NCI-H2171 treated with DMSO at 0.1 percent for 48 hours (cell line): ENCODE data around the gene ELAC2.
A peak's percentile ranks its signal among the peaks of the same experiment; 100 is the strongest.

Experiments
- DNase-seq: peaks from one replicate; lab custom pipeline; 2025; lab: John Stamatoyannopoulos, UW

The ELAC2 gene, protein sequence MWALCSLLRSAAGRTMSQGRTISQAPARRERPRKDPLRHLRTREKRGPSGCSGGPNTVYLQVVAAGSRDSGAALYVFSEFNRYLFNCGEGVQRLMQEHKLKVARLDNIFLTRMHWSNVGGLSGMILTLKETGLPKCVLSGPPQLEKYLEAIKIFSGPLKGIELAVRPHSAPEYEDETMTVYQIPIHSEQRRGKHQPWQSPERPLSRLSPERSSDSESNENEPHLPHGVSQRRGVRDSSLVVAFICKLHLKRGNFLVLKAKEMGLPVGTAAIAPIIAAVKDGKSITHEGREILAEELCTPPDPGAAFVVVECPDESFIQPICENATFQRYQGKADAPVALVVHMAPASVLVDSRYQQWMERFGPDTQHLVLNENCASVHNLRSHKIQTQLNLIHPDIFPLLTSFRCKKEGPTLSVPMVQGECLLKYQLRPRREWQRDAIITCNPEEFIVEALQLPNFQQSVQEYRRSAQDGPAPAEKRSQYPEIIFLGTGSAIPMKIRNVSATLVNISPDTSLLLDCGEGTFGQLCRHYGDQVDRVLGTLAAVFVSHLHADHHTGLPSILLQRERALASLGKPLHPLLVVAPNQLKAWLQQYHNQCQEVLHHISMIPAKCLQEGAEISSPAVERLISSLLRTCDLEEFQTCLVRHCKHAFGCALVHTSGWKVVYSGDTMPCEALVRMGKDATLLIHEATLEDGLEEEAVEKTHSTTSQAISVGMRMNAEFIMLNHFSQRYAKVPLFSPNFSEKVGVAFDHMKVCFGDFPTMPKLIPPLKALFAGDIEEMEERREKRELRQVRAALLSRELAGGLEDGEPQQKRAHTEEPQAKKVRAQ

DNA sequence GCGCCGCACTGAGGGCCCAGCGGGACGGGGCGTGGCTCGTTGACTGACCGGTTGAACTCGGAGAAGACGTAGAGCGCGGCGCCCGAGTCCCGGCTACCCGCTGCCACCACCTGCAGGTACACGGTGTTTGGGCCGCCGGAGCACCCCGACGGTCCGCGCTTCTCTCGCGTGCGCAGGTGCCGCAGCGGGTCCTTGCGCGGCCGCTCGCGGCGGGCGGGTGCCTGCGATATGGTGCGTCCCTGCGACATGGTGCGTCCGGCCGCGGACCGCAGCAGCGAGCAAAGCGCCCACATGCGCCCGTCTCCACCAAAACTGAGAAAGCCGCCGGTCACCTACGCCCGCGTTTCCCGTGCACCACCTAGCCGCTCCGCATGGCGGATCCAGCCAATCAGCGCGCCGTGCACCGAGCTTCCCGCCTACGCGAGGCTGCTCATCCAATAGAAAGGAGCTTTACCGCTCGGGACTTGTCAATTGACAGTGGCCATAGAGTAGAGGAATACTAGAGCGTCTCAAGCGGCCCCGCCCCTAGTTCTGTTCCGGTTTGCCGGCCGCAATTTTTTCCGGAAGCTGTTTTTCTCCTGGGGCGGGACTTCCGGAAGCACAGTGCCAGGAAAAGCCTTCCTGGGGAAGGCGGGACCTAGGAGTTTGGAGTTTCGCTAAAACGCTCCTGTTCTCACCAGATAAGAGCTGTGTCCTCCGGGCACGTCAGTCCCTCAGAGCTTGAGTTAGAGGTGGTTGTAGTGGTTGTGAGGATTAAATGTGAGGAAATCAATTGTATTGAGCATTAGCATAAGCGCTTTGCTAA is at the start of gene ELAC2:
ELAC2 (minus strand) TSS at position 373 of the 805 bp plus-strand sequence; CDS start at position 293, 80 bp downstream.
- peak; percentile 99 for DNase-seq

- no peak for DNase-seq
Measured at GRCh38 chr17:13065032-13065431, 47.2 kb upstream of the ELAC2 start.

DNA sequence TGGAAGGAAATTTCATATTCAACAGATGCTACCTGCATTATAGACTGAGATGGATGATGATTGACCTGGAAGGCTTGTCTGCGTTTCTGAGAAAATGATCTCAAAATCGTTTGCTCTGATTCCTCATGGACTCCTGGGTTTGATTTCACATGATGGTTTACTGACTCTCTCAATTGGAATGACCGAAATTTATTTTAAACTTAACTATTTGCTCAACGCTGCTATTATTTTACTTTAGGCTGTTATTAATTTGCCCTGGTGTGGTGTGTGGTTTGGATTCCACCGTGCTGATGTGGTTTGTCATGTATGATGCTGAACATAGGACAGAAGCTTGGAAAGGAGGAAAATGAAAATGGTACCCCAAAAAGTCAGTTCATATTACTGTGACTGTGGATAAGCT is 37.3 kb upstream of the ELAC2 start:
- no peak for DNase-seq

- no peak for DNase-seq
Measured at GRCh38 chr17:13054666-13055065, 36.8 kb upstream of the ELAC2 start.

DNA sequence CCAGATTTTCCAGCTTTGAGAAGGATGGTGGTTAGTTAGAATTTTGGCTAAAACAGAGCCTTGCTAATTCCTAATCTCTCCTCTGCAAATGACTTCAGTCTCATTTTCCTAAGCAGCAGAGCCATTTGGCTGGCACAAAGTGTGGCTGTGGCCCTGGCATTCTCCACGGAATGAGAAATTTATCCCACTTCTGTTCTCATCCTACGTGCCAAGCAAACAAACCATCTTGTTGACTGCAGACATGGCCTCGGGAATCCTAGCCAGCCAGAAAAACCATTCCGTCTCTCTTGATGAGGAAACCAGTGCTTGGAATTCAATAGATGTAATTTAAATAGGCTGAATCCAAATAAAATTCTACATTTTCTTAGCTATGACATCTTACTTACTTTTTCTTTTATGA is 34.1 kb upstream of the ELAC2 start:
- DNase-seq: no peak

GRCh38 chr17:13047011-13047606 is 29.3 kb upstream of the ELAC2 start:
- no peak for DNase-seq

- DNase-seq: no peak
Measured at GRCh38 chr17:13046361-13046760, 28.5 kb upstream of the ELAC2 start.

GRCh38 chr17:13044572-13045065 is 26.8 kb upstream of the ELAC2 start:
- no peak for DNase-seq

- no peak for DNase-seq
Measured at GRCh38 chr17:13038931-13039665, 21.3 kb upstream of the ELAC2 start.

- no peak for DNase-seq
Measured at GRCh38 chr17:13036751-13037150, 18.9 kb upstream of the ELAC2 start.

DNA sequence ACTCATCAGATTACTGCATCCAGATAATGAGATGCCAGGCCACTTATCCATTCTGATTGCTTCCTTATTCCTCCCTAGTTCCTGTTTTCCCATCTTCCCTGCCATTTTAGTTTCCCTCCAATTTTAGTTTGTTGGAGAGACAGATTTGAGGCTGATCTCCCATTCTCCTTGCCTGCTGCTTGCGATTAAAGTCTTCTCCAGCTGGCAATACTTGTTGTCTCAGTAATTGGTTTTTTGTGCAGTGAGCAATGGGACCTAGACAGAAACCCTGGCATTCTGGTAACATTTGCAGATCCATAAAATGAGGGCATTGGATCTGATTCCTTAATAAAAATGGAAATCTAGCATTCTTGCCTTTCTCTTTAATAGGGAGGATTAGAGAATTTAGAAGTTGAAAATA is 17.6 kb upstream of the ELAC2 start:
- DNase-seq: no peak

DNA sequence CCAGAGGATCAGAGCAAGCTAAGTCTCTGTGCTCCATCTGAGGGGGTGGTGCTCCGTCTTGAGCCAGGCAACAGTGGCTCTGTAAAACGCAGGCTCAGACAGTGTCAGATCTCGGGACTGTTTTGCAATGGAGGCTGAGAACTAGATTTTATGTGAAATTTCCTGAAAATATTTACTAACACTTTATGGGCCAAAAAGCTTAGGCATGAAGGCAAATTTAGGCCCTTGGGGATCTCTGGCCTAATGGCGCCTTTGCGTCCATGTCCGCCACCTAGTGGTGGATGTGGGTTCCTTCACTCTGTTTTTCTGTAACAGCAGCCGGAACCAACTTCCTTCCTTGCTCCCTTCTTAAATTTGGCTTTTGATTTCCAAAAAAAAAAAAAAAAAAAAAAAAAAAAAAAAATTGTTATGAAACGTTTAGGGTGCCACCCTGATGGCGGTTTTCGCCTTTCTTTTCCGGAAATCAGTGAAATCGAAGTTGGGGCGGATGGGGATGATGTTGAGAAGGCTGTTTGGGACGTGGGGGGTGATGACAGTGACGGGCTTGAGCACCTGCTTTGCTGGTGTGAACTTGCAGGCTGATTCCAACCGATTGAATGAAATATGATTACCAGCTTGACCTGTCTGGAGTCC is 14.0 kb upstream of the ELAC2 start:
- peak; percentile 23 for DNase-seq

DNA sequence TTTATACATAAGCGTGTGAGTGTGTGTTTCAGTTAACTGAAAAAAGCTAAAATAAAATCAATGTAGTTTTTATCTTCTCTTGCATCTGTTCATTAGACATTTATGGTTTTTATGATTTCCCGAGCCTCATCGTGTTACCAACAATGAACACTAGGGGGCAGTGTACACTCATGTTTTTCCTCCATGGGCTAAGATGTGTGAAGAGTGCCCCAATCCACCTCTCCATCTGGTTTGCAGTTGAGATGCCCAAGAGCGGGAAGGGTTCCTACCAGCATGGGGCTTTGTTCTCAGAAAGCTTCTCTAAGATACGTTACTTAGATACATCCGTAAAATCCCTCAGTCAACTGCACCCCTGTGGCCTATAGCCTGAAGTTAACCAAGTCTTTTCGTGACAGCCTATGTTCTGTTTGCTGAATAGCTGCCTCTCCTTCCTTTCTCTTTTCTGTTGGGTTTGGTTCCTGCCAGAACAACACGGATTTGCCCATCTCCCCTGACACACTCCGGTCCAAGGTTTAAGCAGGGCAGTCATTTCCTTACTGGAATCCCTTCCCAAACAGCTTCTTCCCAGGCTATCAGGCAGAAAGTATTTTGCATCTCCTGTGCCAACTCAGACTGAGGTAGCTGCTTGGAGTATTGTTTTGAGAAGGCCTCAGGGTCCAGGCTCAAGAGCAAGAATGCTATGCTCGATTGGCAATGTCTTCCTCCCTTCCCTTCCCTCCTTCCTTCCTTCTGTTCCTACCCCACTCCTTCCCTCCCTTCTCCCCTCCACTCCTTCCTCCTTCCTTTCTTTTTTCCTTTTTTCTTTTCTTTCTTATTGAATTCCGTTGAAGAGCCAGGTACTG is 12.9 kb upstream of the ELAC2 start:
- peak; percentile 32 for DNase-seq

DNA sequence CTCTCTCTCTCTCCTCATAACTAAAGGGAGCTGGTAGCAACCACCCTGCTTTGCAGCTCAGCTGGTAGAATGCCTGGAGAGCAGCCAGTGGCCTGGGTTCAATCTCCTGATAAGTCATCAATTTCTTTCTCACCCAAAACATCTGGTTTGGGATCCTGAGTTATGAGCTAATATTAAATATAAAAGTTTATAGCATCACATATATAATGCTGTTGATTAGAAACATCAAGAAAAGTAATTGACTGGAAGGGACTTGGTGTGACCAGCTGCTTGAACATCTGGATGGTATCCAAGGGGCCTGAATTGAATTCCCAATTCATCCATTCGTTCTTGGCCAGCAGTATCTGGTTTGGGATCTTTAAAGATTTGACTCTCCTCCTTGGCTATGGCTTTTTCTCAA is 12.2 kb upstream of the ELAC2 start:
- no peak for DNase-seq

- no peak for DNase-seq
Measured at GRCh38 chr17:13029340-13029739, 11.5 kb upstream of the ELAC2 start.

DNA sequence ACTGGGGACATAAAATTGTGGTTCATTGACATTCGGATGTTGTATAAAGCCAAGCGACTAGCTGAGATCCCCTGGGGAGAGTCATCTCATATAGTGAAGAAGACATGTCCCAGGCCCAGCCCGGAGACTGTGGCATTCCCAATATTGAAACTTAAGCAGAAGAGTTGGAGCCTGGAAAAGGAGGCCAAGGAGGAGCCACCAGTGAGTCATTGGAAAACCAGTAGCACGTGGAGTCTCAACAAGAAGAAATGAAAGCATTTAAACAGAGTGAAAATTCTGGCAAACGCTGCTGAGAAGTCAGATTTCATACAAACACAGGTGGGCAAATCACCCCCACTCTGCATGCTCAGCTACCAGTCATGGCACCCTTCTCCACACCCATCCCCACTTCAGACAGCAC is 9.4 kb upstream of the ELAC2 start:
- no peak for DNase-seq

DNA sequence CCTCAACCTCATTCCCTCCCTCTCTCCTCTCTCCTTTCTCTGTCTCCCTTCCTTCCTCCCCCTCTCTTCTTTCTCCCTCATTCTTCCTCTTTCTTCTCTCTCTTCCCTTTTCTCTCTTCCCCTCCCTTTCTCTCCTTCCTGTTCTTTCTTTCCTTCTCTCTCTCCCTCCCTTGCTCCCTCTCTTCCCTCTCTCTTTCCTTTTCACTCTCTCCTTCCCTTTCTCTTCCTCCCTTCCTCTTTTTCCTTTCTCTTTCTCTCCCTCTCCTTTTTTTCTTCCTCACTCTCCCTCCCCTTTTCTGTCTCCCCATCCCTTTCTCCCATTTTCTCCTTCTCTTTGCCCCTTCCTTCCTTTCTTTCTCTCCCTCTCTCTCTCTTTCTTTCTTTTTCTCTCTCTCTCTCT is 7.9 kb upstream of the ELAC2 start:
- DNase-seq: no peak

DNA sequence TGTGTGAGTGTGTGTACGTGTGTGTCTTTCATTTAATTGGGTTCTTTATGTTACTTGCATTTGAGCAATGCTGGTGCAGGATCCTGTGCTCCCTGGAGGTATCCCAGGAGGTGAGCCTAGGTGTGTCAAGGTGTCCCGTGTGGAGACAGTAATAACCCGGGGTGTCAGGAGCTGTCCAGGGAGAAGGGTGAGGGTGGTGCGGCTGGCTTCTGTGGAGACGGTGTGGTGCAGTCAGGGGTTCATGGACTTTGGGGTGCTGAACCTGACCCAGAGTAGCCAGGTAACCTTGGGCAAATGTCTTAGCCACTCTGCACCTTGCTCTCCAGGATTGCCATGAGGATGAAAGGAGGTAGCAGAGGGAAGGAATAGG is 7.4 kb upstream of the ELAC2 start:
- DNase-seq: no peak

DNA sequence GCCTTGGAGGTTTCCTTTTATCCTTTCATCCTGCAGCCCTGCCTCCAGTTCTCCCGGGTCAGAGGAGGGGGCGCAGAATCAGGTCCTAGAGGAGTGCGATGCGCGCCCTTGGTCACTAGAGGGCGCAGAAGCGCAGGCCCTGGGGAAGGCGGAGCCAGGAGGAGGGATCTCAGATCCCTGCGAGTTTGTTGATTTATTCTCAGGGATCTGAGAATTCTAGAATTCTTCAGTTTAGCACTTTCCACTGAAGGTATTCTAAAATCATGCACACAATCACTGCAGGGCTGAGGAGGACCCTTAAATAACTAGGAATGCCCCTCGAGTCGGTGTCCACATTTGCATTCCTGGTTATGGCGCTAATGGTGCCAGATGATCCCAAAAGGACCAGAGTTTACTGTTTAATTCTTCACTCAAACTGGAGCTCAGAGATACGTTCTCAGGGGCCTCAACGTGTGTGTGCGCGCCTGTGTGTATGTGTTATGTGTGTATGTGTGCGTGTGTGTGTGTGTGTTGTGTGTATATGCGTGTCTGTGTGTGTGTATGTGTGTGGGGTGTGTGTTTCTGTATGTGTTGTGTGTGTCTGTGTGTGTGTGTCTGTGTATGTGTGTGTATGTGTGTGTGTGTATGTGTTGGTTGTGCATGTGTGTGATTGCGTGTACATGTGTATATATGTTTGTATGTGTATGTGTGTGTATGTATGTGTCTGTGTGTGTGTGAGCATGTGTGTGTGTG is 6.9 kb upstream of the ELAC2 start:
- peak; percentile 82 for DNase-seq
